ENCODE results near the gene CABCOCO1. TPM values are rescaled to one million over a fixed set of nuclear protein-coding genes. Genes with fewer than 3 reads are reported as not detected.

CABCOCO1 gene
- total RNA-seq, 2 donors from 2014 or later: 1.0 to 1.1 TPM

- H3K9ac ChIP-seq (ENCODE audit: extremely low read depth, low read length, poor library complexity, severe bottlenecking): no peak overlapping the region
- Mint-ChIP-seq H3K27ac (no peak overlapping the region), H3K4me1 (peaks cover 7% of the 10 kb centered on the region), H3K36me3 (ENCODE audit: low read depth) (no peaks in the 10 kb centered on the region), H3K9me3 (no peaks in the 10 kb centered on the region), H3K27me3 (ENCODE audit: insufficient read depth) (no peaks in the 10 kb centered on the region), H3K4me3 (no peak overlapping the region)
- no peaks in the 10 kb centered on the region for H3K36me3 ChIP-seq (ENCODE audit: control insufficient read depth, insufficient read depth, low read length)
- H3K27me3 ChIP-seq (ENCODE audit: control insufficient read depth, insufficient read depth, low read length, poor library complexity, severe bottlenecking): no peaks in the 10 kb centered on the region
- no peak overlapping the region for H3K27ac ChIP-seq (ENCODE audit: low read depth, low read length)
- DNase-seq: no peak
- H3K9me3 ChIP-seq (ENCODE audit: control insufficient read depth, low read length): no peaks in the 10 kb centered on the region
- TF ChIP-seq, protein P1, sequence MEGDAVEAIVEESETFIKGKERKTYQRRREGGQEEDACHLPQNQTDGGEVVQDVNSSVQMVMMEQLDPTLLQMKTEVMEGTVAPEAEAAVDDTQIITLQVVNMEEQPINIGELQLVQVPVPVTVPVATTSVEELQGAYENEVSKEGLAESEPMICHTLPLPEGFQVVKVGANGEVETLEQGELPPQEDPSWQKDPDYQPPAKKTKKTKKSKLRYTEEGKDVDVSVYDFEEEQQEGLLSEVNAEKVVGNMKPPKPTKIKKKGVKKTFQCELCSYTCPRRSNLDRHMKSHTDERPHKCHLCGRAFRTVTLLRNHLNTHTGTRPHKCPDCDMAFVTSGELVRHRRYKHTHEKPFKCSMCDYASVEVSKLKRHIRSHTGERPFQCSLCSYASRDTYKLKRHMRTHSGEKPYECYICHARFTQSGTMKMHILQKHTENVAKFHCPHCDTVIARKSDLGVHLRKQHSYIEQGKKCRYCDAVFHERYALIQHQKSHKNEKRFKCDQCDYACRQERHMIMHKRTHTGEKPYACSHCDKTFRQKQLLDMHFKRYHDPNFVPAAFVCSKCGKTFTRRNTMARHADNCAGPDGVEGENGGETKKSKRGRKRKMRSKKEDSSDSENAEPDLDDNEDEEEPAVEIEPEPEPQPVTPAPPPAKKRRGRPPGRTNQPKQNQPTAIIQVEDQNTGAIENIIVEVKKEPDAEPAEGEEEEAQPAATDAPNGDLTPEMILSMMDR (conservative IDR thresholded peaks at IDR 0.05): no peak
- H3K4me1 ChIP-seq (ENCODE audit: control insufficient read depth, insufficient read depth, low read length): no peaks in the 10 kb centered on the region
- WGBS, 2 experiments (ENCODE audit: insufficient coverage in 1 of 2, insufficient read length in 1 of 2): 86% methylated on average over 1 of the region's 1 CpG; no CpG with 5 or more reads in 1 of the 2 experiments
- H3K4me3 ChIP-seq (ENCODE audit: low read length): no peak overlapping the region
Measured at GRCh38 chr10:61731638-61732037, 68.9 kb downstream of the CABCOCO1 start.

- 92% methylated on average over 2 of the region's 4 CpGs; no CpG with 5 or more reads in 1 of the 2 experiments for WGBS, 2 experiments (ENCODE audit: insufficient coverage in 1 of 2, insufficient read length in 1 of 2)
- Histone ChIP-seq H3K9ac (ENCODE audit: extremely low read depth, low read length, poor library complexity, severe bottlenecking) (no peak overlapping the region), H3K36me3 (ENCODE audit: control insufficient read depth, insufficient read depth, low read length) (no peaks in the 10 kb centered on the region), H3K4me3 (ENCODE audit: low read length) (no peak overlapping the region), H3K4me1 (ENCODE audit: control insufficient read depth, insufficient read depth, low read length) (no peaks in the 10 kb centered on the region), H3K27me3 (ENCODE audit: control insufficient read depth, insufficient read depth, low read length, poor library complexity, severe bottlenecking) (no peaks in the 10 kb centered on the region), H3K9me3 (ENCODE audit: control insufficient read depth, low read length) (no peaks in the 10 kb centered on the region), H3K27ac (ENCODE audit: low read depth, low read length) (no peak overlapping the region)
- no peak overlapping the region for H3K4me3 Mint-ChIP-seq
- no peak for DNase-seq
- H3K27me3 Mint-ChIP-seq (ENCODE audit: insufficient read depth): no peaks in the 10 kb centered on the region
- TF ChIP-seq, protein P1 (conservative IDR thresholded peaks at IDR 0.05): no peak
- H3K27ac Mint-ChIP-seq: no peak overlapping the region
- H3K4me1 Mint-ChIP-seq: peaks cover 7% of the 10 kb centered on the region
- H3K9me3 Mint-ChIP-seq: no peaks in the 10 kb centered on the region
- no peaks in the 10 kb centered on the region for H3K36me3 Mint-ChIP-seq (ENCODE audit: low read depth)
Measured at GRCh38 chr10:61732629-61733278, 70.0 kb downstream of the CABCOCO1 start.

DNA sequence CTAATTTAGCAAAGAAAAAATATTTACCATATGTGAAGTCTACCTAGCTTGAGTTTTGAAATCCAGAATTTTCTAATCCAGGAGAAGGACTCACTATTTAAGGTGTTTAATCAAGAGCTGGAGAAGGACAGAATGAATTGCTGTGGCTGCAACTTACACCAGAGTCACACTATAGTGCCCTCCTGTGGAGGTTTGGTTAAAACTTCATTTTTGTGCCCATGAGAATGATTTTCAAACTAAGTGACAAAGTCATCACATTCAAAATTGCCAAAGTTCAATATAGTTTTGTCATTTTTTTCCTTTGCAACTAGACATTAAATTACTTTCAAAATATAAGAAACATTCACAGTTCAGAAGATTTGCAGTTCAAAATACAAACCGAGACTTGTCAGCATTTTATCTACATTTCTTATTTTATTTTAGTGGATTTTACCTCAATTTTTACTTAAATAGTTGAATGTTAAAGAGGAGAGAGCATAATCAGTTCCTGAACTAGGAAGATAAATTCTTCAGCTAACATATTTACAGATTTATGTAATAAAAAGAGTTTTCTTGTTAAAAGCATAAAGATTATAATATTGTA, 70.7 kb downstream of the CABCOCO1 start:
- DNase-seq: no peak

More for the DNA sequence above, 70.7 kb downstream of the CABCOCO1 start:
- Histone ChIP-seq H3K4me1 (ENCODE audit: control insufficient read depth, insufficient read depth, low read length) (no peaks in the 10 kb centered on the region), H3K4me3 (ENCODE audit: low read length) (no peak overlapping the region), H3K27ac (ENCODE audit: low read depth, low read length) (no peak overlapping the region), H3K9ac (ENCODE audit: extremely low read depth, low read length, poor library complexity, severe bottlenecking) (no peak overlapping the region), H3K9me3 (ENCODE audit: control insufficient read depth, low read length) (no peaks in the 10 kb centered on the region), H3K27me3 (ENCODE audit: control insufficient read depth, insufficient read depth, low read length, poor library complexity, severe bottlenecking) (no peaks in the 10 kb centered on the region), H3K36me3 (ENCODE audit: control insufficient read depth, insufficient read depth, low read length) (no peaks in the 10 kb centered on the region)
- H3K4me3 Mint-ChIP-seq: no peak overlapping the region
- no peaks in the 10 kb centered on the region for H3K9me3 Mint-ChIP-seq
- no peaks in the 10 kb centered on the region for H3K27me3 Mint-ChIP-seq (ENCODE audit: insufficient read depth)
- H3K36me3 Mint-ChIP-seq (ENCODE audit: low read depth): no peaks in the 10 kb centered on the region
- TF ChIP-seq, protein P1 (conservative IDR thresholded peaks at IDR 0.05): peak; percentile 83
- no CpG with 5 or more reads among the region's 1 CpG for whole genome bisulfite sequencing, 2 experiments (ENCODE audit: insufficient coverage in 1 of 2, insufficient read length in 1 of 2)
- peaks cover 7% of the 10 kb centered on the region for H3K4me1 Mint-ChIP-seq
- H3K27ac Mint-ChIP-seq: no peak overlapping the region

Measured in endodermal cell (in vitro differentiated cells).